Central memory CD4-positive, alpha-beta T cell (primary cell): ENCODE results near the gene CYFIP1.

Experiments used
- DNase-seq: peaks from one replicate; pipeline ENCODE4 v3.0.0; 2022

CYFIP1 gene

GRCh38 chr15:22967084-22967770, 12.9 kb downstream of the CYFIP1 start:
- DNase-seq: no peak

- DNase-seq: no peak
Measured at GRCh38 chr15:22966321-22967083, 13.7 kb downstream of the CYFIP1 start.

- DNase-seq: no peak
Measured at GRCh38 chr15:22963641-22964040, 16.5 kb downstream of the CYFIP1 start.

- DNase-seq: no peak
Measured at GRCh38 chr15:22962611-22963010, 17.6 kb downstream of the CYFIP1 start.

- DNase-seq: no peak
Measured at GRCh38 chr15:22961762-22962161, 18.4 kb downstream of the CYFIP1 start.

- no peak for DNase-seq
Measured at GRCh38 chr15:22960556-22960955, 19.6 kb downstream of the CYFIP1 start.

GRCh38 chr15:22960126-22960525, 20.0 kb downstream of the CYFIP1 start:
- DNase-seq: no peak

GRCh38 chr15:22959321-22960101, 20.7 kb downstream of the CYFIP1 start:
- no peak for DNase-seq

- DNase-seq: no peak
Measured at GRCh38 chr15:22958487-22959280, 21.5 kb downstream of the CYFIP1 start.

GRCh38 chr15:22956978-22957260, 23.2 kb downstream of the CYFIP1 start:
- DNase-seq: no peak

GRCh38 chr15:22956257-22956977, 23.8 kb downstream of the CYFIP1 start:
- no peak for DNase-seq

- no peak for DNase-seq
Measured at GRCh38 chr15:22955544-22956119, 24.5 kb downstream of the CYFIP1 start.

- DNase-seq: no peak
Measured at GRCh38 chr15:22954798-22955543, 25.2 kb downstream of the CYFIP1 start.

- DNase-seq: no peak
Measured at GRCh38 chr15:22954326-22954725, 25.8 kb downstream of the CYFIP1 start.

- no peak for DNase-seq
Measured at GRCh38 chr15:22952796-22953579, 27.2 kb downstream of the CYFIP1 start.

GRCh38 chr15:22951381-22952280, 28.5 kb downstream of the CYFIP1 start:
- DNase-seq: no peak

GRCh38 chr15:22951031-22951380, 29.2 kb downstream of the CYFIP1 start:
- no peak for DNase-seq

GRCh38 chr15:22950256-22950990, 29.7 kb downstream of the CYFIP1 start:
- DNase-seq: no peak
